Left lung (tissue), 10 donors: ENCODE data around the gene HOXC10. TPM values are rescaled to one million over a fixed set of nuclear protein-coding genes. Genes with fewer than 3 reads are reported as not detected.

Experiments
- ATAC-seq: fragments of 200-7000 bp; cut with Tn5 transposase; one replicate; pipeline ENCODE4 v1.9.1; 2020; ENCODE audit warnings: moderate library complexity
- DNase-seq, 4 donors: peaks; one replicate each; pipeline ENCODE4 v3.0.0-alpha.2; 2013 to 2020
- H3K27ac ChIP-seq, 2 donors: fragments of 200-600 bp; sonication (generic) in 1 of 2; one replicate each; pipeline versions ENCODE4 v1.5.0 to v1.8.0; 2020 to 2021
- H3K27me3 ChIP-seq, 2 donors: fragments of 200-600 bp; sonication (generic) in 1 of 2; one replicate each; pipeline versions ENCODE4 v1.5.0 to v1.8.0; 2020 to 2021
- H3K36me3 ChIP-seq, 2 donors: fragments of 200-600 bp; sonication (generic) in 1 of 2; one replicate each; pipeline versions ENCODE4 v1.5.0 to v1.8.0; 2020 to 2021
- H3K4me1 ChIP-seq, 2 donors: fragments of 200-600 bp; one replicate each; pipeline ENCODE4 v1.8.0; 2021
- H3K4me3 ChIP-seq, 2 donors: fragments of 200-600 bp; sonication (generic) in 1 of 2; one replicate each; pipeline versions ENCODE4 v1.5.0 to v1.8.0; 2020 to 2021; ENCODE audit warnings: mild to moderate bottlenecking in 1 of 2
- H3K9me3 ChIP-seq, 2 donors: fragments of 200-600 bp; sonication (generic) in 1 of 2; one replicate each; pipeline versions ENCODE4 v1.5.0 to v1.8.0; 2020 to 2021
- intact Hi-C, 2 donors: fragments of 100-400 bp; cut with DNase I; formaldehyde crosslinking; loops; one replicate each; pipeline versions ENCODE4 v1.11.2 to v1.14.2; 2022
- polyA plus RNA-seq, 6 donors: library from polyadenylated mRNA; unstranded; fragments of 120-200 nt; gene quantifications; one replicate each; pipeline ENCODE4 v1.2.1, GENCODE V29; 2013; ENCODE audit not compliant: insufficient read length in 6 of 6
- total RNA-seq, 2 donors: library from RNA; stranded (reverse); fragmentation: NEBNext Ultra II Directional; extraction: Animal tissue kit (Norgen Biotek cat#: 25700); gene quantifications; one replicate each; pipeline ENCODE4 v1.2.1, GENCODE V29; 2021
- TF ChIP-seq, protein P1 (sequence below), 2 donors: fragments of 200-600 bp; sonication (generic) in 1 of 2; IDR thresholded peaks; one replicate each; pipeline versions ENCODE4 v1.5.0 to v1.8.0; 2021; ENCODE audit warnings: antibody characterized with exemption in 2 of 2
- donor health status: DM: no; HTN: yes; CAD: no.
- donor health status: DM: no; HTN: no; CAD: no.

The HOXC10 gene
- total and polyA plus RNA-seq, 8 donors = 0.15 to 0.52 (median 0.31) TPM; not detected in 3

DNA sequence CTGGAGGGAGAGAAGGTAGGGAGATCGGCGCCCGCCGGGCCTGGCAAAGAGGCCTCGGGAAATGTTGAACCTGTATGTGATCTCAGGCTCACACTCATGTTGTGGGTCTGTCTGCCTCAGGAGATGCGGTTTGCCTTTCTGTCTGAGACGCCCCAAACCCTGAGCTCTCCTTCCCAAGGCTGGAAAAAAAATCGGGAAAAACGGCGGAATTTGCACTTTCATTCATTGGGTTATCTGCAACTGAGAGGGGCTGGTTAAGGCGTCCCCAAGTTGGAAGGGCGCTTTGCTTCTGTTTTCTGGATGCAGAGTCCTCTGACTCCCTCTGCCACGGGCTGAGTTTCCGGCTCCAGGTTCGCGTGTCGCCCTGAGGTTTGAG lies 10.0 kb downstream of the HOXC10 start:
- no peak for ATAC-seq
- Histone ChIP-seq H3K36me3 (no peaks in the 10 kb centered on the region), H3K27ac (no peak overlapping the region), H3K4me3 (peak overlapping the region in 1 of 2 donors; percentile 41), H3K27me3 (peaks cover 100% of the 10 kb centered on the region in 2 donors), H3K9me3 (no peaks in the 10 kb centered on the region), H3K4me1 (peaks cover 12 to 26% of the 10 kb centered on the region in 2 donors)
- no peak for DNase-seq
- intact Hi-C loops = no loop called here
- TF ChIP-seq, protein P1, sequence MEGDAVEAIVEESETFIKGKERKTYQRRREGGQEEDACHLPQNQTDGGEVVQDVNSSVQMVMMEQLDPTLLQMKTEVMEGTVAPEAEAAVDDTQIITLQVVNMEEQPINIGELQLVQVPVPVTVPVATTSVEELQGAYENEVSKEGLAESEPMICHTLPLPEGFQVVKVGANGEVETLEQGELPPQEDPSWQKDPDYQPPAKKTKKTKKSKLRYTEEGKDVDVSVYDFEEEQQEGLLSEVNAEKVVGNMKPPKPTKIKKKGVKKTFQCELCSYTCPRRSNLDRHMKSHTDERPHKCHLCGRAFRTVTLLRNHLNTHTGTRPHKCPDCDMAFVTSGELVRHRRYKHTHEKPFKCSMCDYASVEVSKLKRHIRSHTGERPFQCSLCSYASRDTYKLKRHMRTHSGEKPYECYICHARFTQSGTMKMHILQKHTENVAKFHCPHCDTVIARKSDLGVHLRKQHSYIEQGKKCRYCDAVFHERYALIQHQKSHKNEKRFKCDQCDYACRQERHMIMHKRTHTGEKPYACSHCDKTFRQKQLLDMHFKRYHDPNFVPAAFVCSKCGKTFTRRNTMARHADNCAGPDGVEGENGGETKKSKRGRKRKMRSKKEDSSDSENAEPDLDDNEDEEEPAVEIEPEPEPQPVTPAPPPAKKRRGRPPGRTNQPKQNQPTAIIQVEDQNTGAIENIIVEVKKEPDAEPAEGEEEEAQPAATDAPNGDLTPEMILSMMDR (IDR thresholded peaks at IDR 0.05) = no peak

DNA sequence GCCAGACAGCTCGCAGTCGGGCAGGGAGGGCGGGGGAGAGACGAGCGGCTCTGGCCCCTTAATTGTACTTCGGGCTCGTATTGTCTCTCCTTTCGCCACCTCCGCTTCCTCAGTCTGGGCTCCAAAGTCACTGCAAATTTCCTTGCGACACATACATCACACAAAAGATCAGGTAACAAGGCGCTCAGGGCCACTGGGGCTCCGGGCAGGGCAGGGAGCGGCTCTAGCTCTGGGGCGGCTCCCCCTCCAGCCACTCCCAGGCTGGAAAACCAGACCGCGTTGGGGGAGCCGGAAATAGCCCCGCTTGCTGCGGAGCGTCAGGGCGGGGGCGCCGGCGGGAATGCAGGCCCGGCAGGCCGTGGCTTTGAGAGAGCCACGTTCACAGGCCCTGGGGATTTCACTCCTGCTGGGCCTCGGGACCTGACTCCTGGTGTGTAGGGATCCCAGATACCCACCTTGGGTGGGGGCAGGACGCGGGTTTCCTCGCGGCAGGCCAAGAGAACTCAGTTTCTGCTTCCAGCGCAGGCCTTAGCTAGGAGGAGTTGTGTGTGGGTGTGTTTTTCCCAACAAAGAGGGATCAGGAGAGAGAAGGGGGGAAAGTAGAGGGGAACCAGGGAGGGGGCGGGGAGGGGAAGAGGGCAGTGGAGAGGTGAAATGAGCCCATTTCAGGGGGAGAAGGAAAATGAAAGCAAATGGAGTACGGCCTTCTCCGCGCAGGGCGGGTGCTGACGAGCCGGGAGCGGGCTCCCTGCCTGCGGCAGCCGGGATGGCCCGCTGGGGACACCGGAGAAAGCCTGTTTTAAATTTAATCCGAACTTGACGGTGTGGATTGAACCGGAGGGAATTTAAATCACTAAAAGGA lies 10.7 kb downstream of the HOXC10 start:
- peaks cover 100% of the 10 kb centered on the region in 2 donors for H3K27me3 ChIP-seq
- H3K27ac ChIP-seq = no peak overlapping the region
- no peaks in the 10 kb centered on the region for H3K36me3 ChIP-seq
- ATAC-seq (peak; percentile 57), DNase-seq (peak in 2 of 4 donors; percentile 46 to 71)
- TF ChIP-seq, protein P1 (IDR thresholded peaks at IDR 0.05) = no peak
- peak overlapping the region; percentile 24 to 41 for H3K4me3 ChIP-seq
- intact Hi-C loops = no loop called here
- H3K9me3 ChIP-seq = no peaks in the 10 kb centered on the region
- peaks cover 17 to 33% of the 10 kb centered on the region in 2 donors for H3K4me1 ChIP-seq

DNA sequence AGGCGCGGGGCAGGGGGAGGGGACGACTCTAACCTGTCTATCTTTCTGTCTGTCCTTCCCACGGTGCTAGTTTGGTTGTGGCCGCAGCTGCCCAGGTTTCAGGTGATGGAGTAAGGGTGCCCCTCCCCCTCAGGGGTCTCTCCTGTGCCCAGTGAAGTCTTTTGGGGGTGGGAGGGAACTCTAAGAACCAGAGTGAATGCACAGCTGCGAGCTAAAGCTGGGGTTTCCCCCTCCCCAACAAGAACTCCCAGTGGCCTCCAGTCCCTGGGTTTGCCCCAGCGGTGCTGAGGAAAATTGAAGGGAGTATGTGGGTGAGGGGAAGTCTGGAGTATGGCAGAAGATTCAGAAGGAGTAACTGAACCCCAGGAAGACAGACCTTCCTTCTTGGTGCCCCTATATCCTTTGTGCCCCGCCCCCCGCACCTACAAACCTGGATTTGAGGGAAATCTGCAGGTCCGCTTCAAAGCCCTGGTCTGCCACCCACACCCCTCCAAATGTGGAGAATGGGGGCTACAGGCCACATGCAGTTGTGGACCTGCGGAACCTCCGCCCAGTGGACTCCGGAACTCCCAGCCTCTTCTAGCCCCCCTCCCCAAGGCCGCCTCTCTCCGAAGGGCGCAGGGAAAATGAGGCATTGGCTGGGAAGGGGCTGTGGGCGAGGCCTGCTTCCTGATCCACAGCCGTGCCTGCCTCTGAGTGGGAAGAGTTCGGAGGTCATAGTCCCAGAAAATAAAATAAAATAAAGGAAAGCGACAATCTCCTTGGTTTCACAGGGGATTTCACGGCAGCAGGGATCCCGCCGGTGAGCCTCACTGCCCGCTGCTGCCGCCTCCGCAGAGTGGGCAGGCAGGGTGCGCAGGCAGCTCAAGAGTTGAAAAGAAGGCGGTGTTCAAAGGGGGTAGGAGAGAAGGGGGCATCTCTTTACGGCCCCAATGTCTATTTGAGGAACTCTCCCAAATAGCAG lies 11.6 kb downstream of the HOXC10 start:
- no peak overlapping the region for H3K27ac ChIP-seq
- no peaks in the 10 kb centered on the region for H3K36me3 ChIP-seq
- DNase-seq (peak in 1 of 4 donors; percentile 23), ATAC-seq (no peak)
- peaks cover 100% of the 10 kb centered on the region in 2 donors for H3K27me3 ChIP-seq
- TF ChIP-seq, protein P1 (IDR thresholded peaks at IDR 0.05) = no peak
- peak overlapping the region in 1 of 2 donors; percentile 41 for H3K4me3 ChIP-seq
- H3K9me3 ChIP-seq = no peaks in the 10 kb centered on the region
- peaks cover 17 to 33% of the 10 kb centered on the region in 2 donors for H3K4me1 ChIP-seq
- intact Hi-C loops = no loop called here

DNA sequence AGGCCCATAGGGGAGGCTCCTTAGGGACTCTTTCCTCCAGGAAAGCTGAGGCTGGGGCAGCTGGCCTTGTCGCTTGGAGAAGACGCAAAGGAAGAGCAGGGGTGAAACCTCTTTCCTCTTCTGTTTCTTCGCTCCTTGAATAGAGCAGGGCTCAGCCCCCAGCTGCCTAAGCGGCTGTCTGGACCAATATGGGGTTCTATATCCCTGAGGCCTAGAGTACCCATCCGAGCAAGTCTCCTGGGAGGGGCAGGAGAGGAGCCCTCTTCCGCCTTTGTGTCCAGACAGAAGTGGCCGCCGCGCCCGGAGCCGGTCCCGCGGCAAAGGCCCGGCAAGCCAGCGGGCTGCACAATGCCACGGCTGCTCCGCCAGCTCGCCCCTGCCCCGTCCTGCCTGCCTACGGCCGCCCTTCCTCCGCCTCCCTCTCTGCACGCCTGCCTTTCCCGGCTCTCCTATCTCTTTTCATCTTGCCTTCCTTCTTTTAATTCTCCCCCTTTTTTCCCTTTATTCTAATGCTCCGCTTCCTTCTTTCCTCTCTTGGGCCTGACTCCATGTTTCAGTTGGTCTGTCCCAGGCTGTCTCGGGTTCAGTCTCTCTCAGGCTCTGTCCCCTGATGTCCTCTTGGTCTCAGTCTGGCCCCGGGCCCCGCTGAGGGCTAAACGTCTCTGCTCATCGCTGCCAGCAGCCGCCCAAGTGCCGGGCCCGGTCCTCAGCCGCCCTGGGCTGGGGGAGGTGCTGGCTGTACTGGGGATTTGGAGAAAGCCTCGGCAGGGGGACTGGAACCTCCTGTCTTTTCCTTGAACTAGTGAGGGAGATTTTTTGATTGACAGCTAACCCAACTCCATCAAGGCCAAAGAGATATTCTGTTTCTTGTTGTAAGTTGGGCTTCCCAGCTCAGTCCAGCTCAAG lies 12.5 kb downstream of the HOXC10 start:
- Histone ChIP-seq H3K27ac (no peak overlapping the region), H3K4me3 (no peak overlapping the region), H3K9me3 (no peaks in the 10 kb centered on the region), H3K36me3 (no peaks in the 10 kb centered on the region), H3K27me3 (peaks cover 99 to 100% of the 10 kb centered on the region in 2 donors), H3K4me1 (peaks cover 17 to 33% of the 10 kb centered on the region in 2 donors)
- TF ChIP-seq, protein P1 (IDR thresholded peaks at IDR 0.05) = no peak
- ATAC-seq (no peak), DNase-seq (peak in 1 of 4 donors; percentile 81)
- intact Hi-C loops = no loop called here
